ENCODE measurements around the gene ULK4.
"Not testable (repeated sequence)": the region's sequence is repeated elsewhere in the genome, so short reads cannot be mapped to it uniquely, and the experiment has no call there.

The ULK4 gene

GRCh38 chr3:41749988-41750387 lies 211.9 kb downstream of the ULK4 start:
- no peak for DNase-seq

DNA sequence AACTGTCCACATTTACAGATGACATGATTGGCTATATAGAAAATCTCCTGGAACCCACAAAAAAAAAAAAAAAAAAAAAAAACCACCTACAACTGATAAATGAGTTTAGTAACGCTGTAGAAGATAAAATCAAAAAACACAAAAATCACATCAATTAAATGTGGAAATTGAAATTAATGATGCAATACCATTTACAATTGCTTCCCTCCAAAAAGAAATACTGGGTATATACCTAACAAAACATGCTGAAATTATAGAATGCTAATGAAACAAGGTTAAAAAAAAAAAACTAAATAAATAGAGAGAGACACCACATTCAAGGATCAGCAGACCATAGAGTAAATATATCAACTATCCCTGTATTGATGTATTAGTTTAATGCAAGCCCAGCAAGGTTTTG lies 215.7 kb downstream of the ULK4 start:
- DNase-seq, result no peak

GRCh38 chr3:41742121-41742520 lies 219.8 kb downstream of the ULK4 start:
- DNase-seq, result peak; percentile 6

GRCh38 chr3:41740374-41740886 lies 221.5 kb downstream of the ULK4 start:
- no peak for DNase-seq

DNA sequence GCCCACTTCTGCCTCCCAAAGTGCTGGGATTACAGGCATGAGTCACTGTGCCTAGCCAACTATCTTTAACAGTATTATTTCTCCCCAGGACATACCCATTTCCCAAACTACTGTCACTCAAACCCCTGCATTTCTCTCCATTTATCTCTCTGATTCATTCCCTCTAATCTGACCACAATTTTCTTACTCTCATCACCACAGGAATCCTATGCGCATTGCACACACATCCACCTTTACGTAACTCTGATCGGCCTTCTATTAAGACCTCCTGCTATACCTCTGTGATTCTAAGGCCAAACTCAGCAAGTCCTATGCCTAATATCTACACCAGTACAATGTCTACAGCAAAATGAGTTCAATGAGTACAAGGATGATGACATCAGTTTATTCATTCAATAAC lies 235.0 kb downstream of the ULK4 start:
- no peak for DNase-seq

GRCh38 chr3:41717641-41718040 lies 244.3 kb downstream of the ULK4 start:
- no peak for DNase-seq

DNA sequence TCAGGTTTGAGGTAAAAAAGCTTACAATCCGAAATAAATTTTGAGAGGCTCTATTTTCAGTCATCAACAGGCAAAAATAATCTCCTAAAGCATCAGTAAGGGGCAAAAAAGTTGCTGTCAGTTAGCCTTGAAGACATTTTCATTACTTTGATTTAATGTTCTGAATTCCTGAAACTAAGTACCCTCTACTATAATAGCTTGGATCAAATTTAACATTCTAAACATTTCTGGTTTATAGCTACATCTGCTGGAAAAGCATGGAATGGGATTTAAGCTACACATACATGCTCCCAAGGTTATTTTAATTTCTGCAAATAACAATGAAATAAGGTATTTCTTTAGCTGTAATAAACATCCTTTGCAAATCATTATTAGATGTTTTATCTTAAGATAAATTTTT lies 245.4 kb downstream of the ULK4 start:
- DNase-seq, result peak; percentile 2

DNA sequence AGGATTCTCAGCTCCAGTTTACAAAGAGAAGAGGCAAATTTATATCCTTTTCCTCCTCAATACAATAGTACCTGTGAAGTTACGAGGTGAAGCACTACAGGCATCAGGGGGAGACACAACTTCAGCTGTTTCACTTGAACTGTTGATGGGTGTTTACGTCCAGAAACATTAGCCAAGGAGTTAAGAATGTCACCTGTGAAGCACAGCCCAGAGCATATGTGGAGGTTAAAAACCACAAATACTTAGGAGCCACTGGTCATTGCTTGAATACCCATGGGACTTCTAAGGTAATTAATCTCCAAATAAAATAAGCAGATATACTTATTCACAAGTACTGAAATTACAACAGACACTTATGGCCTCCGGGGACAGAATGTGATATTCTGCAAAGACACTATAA lies 246.5 kb downstream of the ULK4 start:
- no peak for DNase-seq

DNA sequence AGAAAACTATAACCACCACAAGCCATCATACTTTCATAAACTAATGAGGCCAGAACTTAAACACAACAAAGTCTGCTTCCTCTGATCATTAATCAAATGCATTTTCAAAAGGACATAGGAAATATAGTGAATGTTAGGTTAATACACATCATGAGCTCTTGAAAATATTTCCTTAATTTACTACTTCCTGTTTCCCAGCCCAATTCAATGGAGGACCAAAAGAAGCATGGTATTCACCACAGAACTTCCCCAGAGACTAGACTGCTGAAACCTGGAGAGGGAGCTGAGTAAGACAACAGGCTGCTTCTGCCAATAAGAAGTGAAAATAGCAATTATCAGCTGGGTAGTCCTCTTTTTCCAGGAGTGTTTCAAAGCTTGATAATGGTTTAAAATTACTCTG lies 250.3 kb downstream of the ULK4 start:
- peak; percentile 22 for DNase-seq

- DNase-seq, result no peak
Observed at GRCh38 chr3:41710646-41711388, 251.1 kb downstream of the ULK4 start.

DNA sequence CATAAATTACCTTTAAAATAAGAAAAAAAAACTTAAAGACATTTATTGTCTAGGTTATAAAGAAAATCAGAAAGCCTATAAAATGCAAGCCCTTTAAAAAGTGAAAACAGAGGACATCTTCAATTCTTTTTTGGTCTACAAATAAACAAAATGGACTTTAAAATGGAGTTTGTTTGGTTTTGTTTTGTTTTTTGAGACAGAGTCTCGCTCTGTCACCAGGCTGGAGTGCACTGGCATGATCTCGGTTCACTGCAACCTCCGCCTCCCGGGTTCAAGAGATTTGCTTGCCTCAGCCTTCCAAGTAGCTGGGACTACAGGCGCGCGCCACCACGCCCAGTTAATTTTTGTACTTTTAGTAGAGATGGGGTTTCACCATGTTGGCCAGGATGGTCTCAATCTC lies 252.7 kb downstream of the ULK4 start:
- DNase-seq, result not testable (repeated sequence)

GRCh38 chr3:41708176-41708575 lies 253.7 kb downstream of the ULK4 start:
- DNase-seq, result no peak

GRCh38 chr3:41705893-41706292 lies 256.0 kb downstream of the ULK4 start:
- no peak for DNase-seq

DNA sequence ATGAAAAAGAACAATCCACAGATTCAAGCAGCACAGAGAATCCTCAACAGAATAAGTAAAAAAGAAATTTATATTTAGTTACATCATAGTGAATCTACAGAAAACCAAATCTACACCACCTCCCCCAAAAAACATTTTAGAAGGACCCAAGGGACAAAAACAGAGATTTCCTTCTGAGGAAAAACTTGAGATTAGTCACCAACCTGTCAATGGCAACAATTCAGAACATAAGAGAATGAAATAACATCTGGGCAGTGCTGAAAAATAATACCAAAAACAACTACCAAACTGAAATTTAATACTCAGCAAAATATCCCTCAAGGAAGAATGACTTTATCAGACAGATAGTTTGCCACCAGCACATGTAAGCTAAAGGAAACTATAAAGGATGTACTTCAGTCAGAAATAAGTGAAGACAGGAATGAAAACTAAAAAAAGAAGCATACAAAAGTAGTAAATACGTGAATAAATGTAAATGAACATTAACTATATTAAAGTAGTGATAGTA lies 260.7 kb downstream of the ULK4 start:
- no peak for DNase-seq

- DNase-seq, result no peak
Observed at GRCh38 chr3:41700155-41700554, 261.7 kb downstream of the ULK4 start.

DNA sequence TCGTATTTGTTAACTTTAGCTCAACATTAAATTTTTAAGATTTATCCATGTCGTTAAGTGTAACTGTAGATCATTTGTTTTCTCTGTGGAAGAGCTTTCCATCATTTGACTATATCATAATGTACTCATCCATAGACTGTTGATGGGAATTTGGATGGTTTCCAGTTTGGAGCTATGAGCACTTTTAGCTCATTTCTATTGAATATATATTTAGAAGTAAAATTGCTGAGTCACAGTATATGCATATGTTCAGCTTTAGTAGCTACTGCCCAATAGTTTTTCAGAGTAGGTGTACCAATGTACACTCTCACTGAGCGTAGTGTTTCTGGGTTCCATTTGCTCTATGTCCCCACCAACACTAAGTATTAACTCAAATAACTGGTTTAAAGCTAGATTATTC lies 263.0 kb downstream of the ULK4 start:
- no peak for DNase-seq

- DNase-seq, result no peak
Observed at GRCh38 chr3:41697702-41698101, 264.2 kb downstream of the ULK4 start.

- peak; percentile 3 for DNase-seq
Observed at GRCh38 chr3:41695806-41696205, 266.1 kb downstream of the ULK4 start.

- DNase-seq, result no peak
Observed at GRCh38 chr3:41693799-41694198, 268.1 kb downstream of the ULK4 start.

DNA sequence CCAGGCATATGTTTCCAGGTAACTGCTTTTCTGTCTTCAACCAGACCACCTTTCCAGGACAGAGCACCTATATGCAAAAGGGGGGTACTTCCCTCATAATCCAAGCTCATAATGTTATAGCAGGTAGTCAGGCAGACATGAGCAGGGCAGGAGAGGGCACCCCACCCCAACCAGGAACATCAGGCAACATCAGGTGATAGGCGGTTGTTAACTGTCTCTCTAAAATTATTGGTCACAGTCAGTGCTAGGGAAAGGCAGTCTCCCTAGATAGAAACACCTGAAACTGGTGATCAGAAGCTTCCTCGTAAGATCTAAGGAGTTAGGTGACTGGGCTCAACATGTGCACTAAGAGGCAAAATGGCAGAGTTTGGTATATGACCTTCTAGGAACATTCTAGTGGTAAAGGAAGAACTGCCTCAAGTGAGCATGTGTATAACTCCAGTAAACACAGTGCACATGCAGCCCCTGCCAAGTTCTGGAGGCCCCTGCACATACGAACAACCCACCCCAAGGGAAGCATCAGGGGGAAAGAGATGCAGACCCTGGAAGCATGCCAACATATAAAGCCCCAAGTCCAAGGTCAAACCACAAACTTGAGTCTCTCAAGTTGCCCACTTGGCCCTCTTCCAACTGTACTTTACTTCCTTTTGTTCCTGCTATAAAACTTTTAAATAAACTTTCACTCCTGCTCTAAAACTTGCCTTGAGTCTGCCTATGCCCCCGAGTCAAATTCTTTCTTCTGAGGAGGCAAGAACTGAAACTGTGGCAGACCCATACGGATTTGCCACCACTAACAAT lies 270.9 kb downstream of the ULK4 start:
- no peak for DNase-seq

DNA sequence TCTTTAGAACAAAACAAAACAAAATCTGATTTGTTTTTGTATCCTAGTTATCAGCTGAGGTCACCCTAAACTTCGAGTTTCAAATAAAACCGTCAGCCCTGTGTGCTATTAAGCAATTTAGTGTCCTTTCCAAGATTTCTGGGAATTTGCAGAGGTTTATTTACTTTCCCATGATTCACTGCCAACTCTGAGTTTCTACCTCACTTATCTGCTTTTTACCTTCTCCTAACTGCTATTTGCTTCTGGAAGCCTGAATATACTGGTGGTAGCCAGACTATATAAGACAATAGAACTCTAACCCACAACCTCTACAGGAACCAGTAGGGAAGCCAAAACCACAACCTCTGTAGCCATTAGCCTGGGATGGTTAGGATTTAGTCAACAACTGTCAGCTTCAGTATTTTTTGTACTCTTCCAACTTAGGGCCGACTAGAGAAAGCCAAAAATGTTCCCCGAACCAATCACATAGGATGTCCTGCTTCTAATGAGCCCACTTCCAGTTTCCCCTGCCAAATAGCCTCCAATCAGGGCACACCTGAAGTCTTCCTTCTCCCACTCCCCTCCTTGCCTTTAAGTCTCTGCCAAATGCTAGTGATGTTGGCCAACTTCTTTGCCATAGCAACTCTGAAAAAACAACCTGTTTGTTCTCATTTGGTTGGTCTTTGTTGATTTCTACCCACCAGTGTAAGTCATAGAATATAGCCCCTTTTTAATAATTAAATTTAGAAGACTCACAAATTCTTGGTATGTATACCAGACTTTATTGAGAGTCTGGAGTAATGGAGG lies 273.1 kb downstream of the ULK4 start:
- no peak for DNase-seq

DNA sequence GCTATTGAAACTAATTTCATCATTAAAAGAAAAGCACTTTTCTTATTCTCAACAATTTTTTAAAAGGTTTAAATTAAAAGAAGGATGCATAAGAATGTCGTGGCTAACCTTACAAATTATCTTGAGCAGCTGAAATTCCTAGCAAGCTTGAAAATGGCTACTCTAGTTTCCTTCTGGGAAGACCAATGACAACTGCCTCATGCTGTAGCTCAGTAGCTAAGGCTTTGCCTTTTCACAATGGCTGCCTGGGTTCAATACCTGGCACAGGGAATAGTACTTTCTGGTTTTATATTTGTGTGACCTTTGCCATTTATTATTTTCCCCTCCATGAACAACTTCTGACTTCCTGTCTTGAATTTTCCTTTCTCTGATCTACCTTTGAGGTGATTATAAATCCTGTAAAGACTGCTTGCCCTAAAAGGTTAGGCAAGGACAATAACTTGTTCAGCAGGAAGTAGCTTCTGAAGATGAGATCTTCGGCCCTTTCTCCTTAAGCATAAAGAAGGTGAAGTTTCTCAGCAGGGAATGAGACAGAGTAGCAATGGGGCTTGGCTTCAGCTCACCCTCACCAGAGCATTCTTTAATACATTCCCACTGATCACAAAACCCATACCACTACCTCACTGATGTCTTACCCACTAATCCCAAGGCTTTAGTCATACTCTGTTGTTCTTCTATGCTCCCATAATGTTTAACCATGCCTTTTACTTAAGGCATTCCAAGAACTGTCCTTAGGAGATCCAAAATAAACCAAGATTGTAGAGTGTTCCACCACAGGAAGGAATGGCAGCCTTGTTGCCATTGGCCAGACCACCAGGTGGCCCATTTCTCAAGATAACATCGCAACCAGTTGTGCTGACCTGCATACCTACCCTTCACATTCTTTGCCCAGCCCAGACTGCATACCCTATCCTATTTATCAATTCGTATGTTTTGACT lies 276.8 kb downstream of the ULK4 start:
- DNase-seq, result no peak

Data from NCI-H69 (cell line).